Osteoblast (primary cell): ENCODE data around the gene ORC6. TPM values are rescaled to one million over a fixed set of nuclear protein-coding genes. Genes with fewer than 3 reads are reported as not detected.
"Not testable (repeated sequence)": the region's sequence is repeated elsewhere in the genome, so short reads cannot be mapped to it uniquely, and the experiment has no call there.

ENCODE experiments used
- DNase-seq: peaks from one replicate; pipeline ENCODE4 v3.0.0; 2011; ENCODE audit warnings: low spot score, mixed read lengths; ENCODE audit not compliant: insufficient read length; ENCODE audit errors: missing footprints
- H2AFZ ChIP-seq: 2 replicates; pipeline ENCODE4 v1.6.0; 2011; ENCODE audit warnings: mild to moderate bottlenecking, low read length
- H3K27ac ChIP-seq: 2 replicates; pipeline ENCODE4 v1.5.1; 2011; ENCODE audit warnings: mild to moderate bottlenecking, low read depth, low read length, moderate library complexity
- H3K27me3 ChIP-seq: 2 replicates; pipeline ENCODE4 v1.6.0; 2012; ENCODE audit warnings: mild to moderate bottlenecking, control low read depth, inconsistent platforms, low read length, moderate library complexity; ENCODE audit not compliant: insufficient read depth
- H3K36me3 ChIP-seq: 2 replicates; pipeline ENCODE4 v1.5.1; 2011; ENCODE audit warnings: mild to moderate bottlenecking, low read length, control low read depth, moderate library complexity; ENCODE audit not compliant: insufficient read depth
- H3K4me1 ChIP-seq: 2 replicates; pipeline ENCODE4 v1.5.1; 2011; ENCODE audit warnings: mild to moderate bottlenecking, low read length, control low read depth, moderate library complexity; ENCODE audit not compliant: insufficient read depth
- H3K4me2 ChIP-seq: 2 replicates; pipeline ENCODE4 v1.6.0; 2011; ENCODE audit warnings: mild to moderate bottlenecking, low read length; ENCODE audit not compliant: insufficient read depth
- H3K4me3 ChIP-seq: fragments of 200-600 bp; sonication (generic); 3 replicates; pipeline ENCODE4 v1.5.1; 2012; ENCODE audit warnings: mild to moderate bottlenecking, low read length, inconsistent platforms; ENCODE audit not compliant: insufficient read depth
- H3K79me2 ChIP-seq: 2 replicates; pipeline ENCODE4 v1.6.0; 2012; ENCODE audit warnings: mild to moderate bottlenecking, low read length, control low read depth, inconsistent platforms; ENCODE audit not compliant: insufficient read depth
- H3K9me3 ChIP-seq: 2 replicates; pipeline ENCODE4 v1.5.1; 2011; ENCODE audit warnings: low read depth, low read length, control low read depth
- H4K20me1 ChIP-seq: 2 replicates; pipeline ENCODE4 v1.6.0; 2012; ENCODE audit warnings: mild to moderate bottlenecking, low read length, control low read depth; ENCODE audit not compliant: insufficient read depth
- total RNA-seq: library from RNA; depleted of rRNA; stranded (reverse); fragments of >200 nt; gene quantifications from 2 replicates; pipeline ENCODE4 v1.2.3, GENCODE V29; 2012
- TF ChIP-seq, protein P1 (sequence below): IDR thresholded peaks from 2 replicates; pipeline ENCODE4 v1.5.1; 2011; ENCODE audit warnings: mild to moderate bottlenecking, low read depth, low read length, moderate library complexity; ENCODE audit errors: extremely low read depth

The ORC6 gene
- total RNA-seq, 1 donor, result 4.0 TPM

- Histone ChIP-seq H3K4me1 (no peaks in the 10 kb centered on the region), H2AFZ (no peak overlapping the region), H3K9me3 (no peaks in the 10 kb centered on the region), H3K4me3 (no peak overlapping the region), H3K27me3 (no peaks in the 10 kb centered on the region), H3K27ac (no peak overlapping the region), H3K79me2 (no peaks in the 10 kb centered on the region), H3K4me2 (no peak overlapping the region), H3K36me3 (no peaks in the 10 kb centered on the region), H4K20me1 (no peaks in the 10 kb centered on the region)
- TF ChIP-seq, protein P1, sequence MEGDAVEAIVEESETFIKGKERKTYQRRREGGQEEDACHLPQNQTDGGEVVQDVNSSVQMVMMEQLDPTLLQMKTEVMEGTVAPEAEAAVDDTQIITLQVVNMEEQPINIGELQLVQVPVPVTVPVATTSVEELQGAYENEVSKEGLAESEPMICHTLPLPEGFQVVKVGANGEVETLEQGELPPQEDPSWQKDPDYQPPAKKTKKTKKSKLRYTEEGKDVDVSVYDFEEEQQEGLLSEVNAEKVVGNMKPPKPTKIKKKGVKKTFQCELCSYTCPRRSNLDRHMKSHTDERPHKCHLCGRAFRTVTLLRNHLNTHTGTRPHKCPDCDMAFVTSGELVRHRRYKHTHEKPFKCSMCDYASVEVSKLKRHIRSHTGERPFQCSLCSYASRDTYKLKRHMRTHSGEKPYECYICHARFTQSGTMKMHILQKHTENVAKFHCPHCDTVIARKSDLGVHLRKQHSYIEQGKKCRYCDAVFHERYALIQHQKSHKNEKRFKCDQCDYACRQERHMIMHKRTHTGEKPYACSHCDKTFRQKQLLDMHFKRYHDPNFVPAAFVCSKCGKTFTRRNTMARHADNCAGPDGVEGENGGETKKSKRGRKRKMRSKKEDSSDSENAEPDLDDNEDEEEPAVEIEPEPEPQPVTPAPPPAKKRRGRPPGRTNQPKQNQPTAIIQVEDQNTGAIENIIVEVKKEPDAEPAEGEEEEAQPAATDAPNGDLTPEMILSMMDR, result no peak
- no peak for DNase-seq
Observed at GRCh38 chr16:46651305-46651704, 38.2 kb upstream of the ORC6 start.

- no peaks in the 10 kb centered on the region for H3K27me3 ChIP-seq
- H3K4me1 ChIP-seq, result no peaks in the 10 kb centered on the region
- H3K4me3 ChIP-seq, result no peak overlapping the region
- H3K36me3 ChIP-seq, result peaks cover 48% of the 10 kb centered on the region
- H3K79me2 ChIP-seq, result no peaks in the 10 kb centered on the region
- no peak for DNase-seq
- no peak overlapping the region for H3K4me2 ChIP-seq
- no peaks in the 10 kb centered on the region for H4K20me1 ChIP-seq
- no peak overlapping the region for H3K27ac ChIP-seq
- no peaks in the 10 kb centered on the region for H3K9me3 ChIP-seq
- no peak overlapping the region for H2AFZ ChIP-seq
- TF ChIP-seq, protein P1, result no peak
Observed at GRCh38 chr16:46658925-46659324, 30.5 kb upstream of the ORC6 start.

DNA sequence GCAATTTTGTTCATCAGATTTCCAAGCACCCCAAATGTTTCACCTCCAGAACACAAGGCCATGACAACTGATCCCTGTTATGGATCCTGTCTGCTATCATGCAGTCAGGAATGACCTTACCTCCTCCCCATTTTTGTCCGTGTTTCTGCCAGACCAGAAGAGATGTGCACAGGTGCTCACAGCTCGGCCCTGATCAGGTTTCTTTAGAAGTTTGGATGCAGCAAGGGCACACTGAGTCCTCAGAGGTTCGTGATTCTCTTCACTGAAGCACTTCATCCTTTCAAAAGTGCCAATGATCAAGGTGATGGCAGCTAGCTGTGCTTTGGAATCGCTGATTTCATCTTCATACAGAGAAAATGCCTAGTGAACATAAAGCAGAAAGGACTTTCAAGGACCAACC is 27.3 kb upstream of the ORC6 start:
- Histone ChIP-seq H4K20me1 (no peaks in the 10 kb centered on the region), H3K4me2 (no peak overlapping the region), H3K79me2 (no peaks in the 10 kb centered on the region), H3K27ac (no peak overlapping the region), H3K4me3 (no peak overlapping the region), H3K27me3 (no peaks in the 10 kb centered on the region), H3K4me1 (no peaks in the 10 kb centered on the region), H2AFZ (no peak overlapping the region), H3K9me3 (no peaks in the 10 kb centered on the region), H3K36me3 (peaks cover 51% of the 10 kb centered on the region)
- DNase-seq, result no peak
- TF ChIP-seq, protein P1, result no peak

DNA sequence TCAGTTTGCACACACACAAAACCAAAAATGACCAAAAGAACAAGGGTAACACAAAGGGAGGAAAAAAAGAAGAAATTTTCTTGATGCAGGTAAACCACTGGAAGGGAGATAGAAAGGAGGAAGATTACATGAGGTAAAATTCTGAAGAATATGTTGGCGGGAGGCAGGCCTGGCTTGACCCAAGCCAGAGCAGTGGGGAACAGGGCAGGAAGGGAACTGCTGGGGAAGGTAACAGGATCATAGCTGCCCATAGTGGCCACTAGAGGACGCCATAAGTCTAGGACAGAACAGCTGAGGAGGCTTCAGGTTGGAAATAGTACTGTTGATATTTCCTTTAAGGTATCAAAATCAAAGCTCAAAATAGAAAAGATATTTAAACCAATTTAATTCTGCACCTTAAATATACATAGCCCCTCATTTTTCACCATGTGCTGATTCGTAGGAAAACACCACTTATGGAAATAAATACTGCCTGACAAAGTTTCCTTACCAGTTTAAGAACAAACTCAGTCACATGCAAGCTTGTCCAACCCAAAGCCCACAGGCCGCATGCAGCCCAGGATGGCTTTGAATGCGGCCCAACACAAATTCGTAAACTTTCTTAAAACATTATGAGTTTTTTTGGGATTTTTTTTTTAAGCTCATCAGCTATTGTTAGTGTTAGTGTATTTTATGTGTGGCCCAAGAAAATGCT is 16.0 kb upstream of the ORC6 start:
- no peak overlapping the region for H3K27ac ChIP-seq
- H3K27me3 ChIP-seq, result no peaks in the 10 kb centered on the region
- peaks cover 64% of the 10 kb centered on the region for H3K36me3 ChIP-seq
- no peaks in the 10 kb centered on the region for H3K9me3 ChIP-seq
- no peaks in the 10 kb centered on the region for H3K4me1 ChIP-seq
- peak; percentile 85 for DNase-seq
- peaks cover 5% of the 10 kb centered on the region for H3K79me2 ChIP-seq
- TF ChIP-seq, protein P1, result peak; percentile 95
- H4K20me1 ChIP-seq, result no peaks in the 10 kb centered on the region
- no peak overlapping the region for H3K4me2 ChIP-seq
- H3K4me3 ChIP-seq, result no peak overlapping the region
- no peak overlapping the region for H2AFZ ChIP-seq

- not testable (repeated sequence) for H4K20me1 ChIP-seq, H3K9me3 ChIP-seq, H3K4me1 ChIP-seq, H3K4me3 ChIP-seq, H3K4me2 ChIP-seq, DNase-seq, H2AFZ ChIP-seq, H3K27ac ChIP-seq, H3K27me3 ChIP-seq
- peaks cover 55% of the 10 kb centered on the region for H3K36me3 ChIP-seq
- H3K79me2 ChIP-seq, result peaks cover 19% of the 10 kb centered on the region
Observed at GRCh38 chr16:46677943-46678342, 11.5 kb upstream of the ORC6 start.

DNA sequence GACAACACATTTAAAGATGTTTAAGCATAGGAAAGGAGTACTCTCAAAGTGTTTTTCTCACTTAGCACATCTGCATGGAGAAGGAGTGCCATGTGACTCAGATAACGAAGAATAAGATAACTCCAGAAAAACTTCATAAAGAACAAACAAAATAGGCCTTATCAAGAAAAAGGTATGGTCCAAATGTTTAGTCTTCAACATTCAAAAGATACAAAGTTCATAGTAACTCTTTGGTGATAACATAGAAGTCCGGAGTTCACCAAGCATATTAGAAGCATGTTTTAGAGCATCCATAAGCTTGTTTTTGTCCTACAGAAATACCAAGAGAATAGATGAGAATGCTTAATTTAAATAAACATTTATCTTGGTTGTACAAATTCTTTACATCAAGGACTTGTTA is 7.6 kb upstream of the ORC6 start:
- not testable (repeated sequence) for H3K9me3 ChIP-seq, H3K4me1 ChIP-seq, H3K4me3 ChIP-seq, H3K27ac ChIP-seq, H3K4me2 ChIP-seq, H3K27me3 ChIP-seq, H2AFZ ChIP-seq, DNase-seq
- peaks cover 58% of the 10 kb centered on the region for H3K79me2 ChIP-seq
- peaks cover 18% of the 10 kb centered on the region for H4K20me1 ChIP-seq
- peaks cover 34% of the 10 kb centered on the region for H3K36me3 ChIP-seq
